SK-N-DZ (cell line): ENCODE measurements around the gene BCL7A.
"Not testable (repeated sequence)": the region's sequence is repeated elsewhere in the genome, so short reads cannot be mapped to it uniquely, and the experiment has no call there.

Experiments used
- DNase-seq: peaks from one replicate; pipeline ENCODE4 v3.0.0-alpha.2; 2015; ENCODE audit warnings: low spot score

BCL7A gene

GRCh38 chr12:122024132-122024785 lies 2.6 kb downstream of the BCL7A start:
- DNase-seq = no peak

- no peak for DNase-seq
These were observed 5.1 kb downstream of the BCL7A start for GRCh38 chr12:122026706-122027333.

GRCh38 chr12:122028165-122028904 lies 6.7 kb downstream of the BCL7A start:
- no peak for DNase-seq

GRCh38 chr12:122028905-122029560 lies 7.3 kb downstream of the BCL7A start:
- DNase-seq = no peak

- no peak for DNase-seq
These were observed 8.1 kb downstream of the BCL7A start for GRCh38 chr12:122029620-122030423.

- DNase-seq = no peak
These were observed 8.8 kb downstream of the BCL7A start for GRCh38 chr12:122030424-122031035.

- DNase-seq = peak; percentile 54
These were observed 9.9 kb downstream of the BCL7A start for GRCh38 chr12:122031342-122032216.

- no peak for DNase-seq
These were observed 10.9 kb downstream of the BCL7A start for GRCh38 chr12:122032580-122032979.

- DNase-seq = no peak
These were observed 13.6 kb downstream of the BCL7A start for GRCh38 chr12:122035292-122035691.

GRCh38 chr12:122036153-122036552 lies 14.5 kb downstream of the BCL7A start:
- DNase-seq = no peak

- DNase-seq = no peak
These were observed 19.1 kb downstream of the BCL7A start for GRCh38 chr12:122040579-122041386.

GRCh38 chr12:122041458-122041857 lies 19.8 kb downstream of the BCL7A start:
- DNase-seq = not testable (repeated sequence)

- DNase-seq = no peak
These were observed 21.2 kb downstream of the BCL7A start for GRCh38 chr12:122042910-122043309.

GRCh38 chr12:122043476-122043875 lies 21.8 kb downstream of the BCL7A start:
- no peak for DNase-seq

GRCh38 chr12:122045262-122045661 lies 23.6 kb downstream of the BCL7A start:
- DNase-seq = no peak

- DNase-seq = no peak
These were observed 24.5 kb downstream of the BCL7A start for GRCh38 chr12:122046145-122046544.

- no peak for DNase-seq
These were observed 26.5 kb downstream of the BCL7A start for GRCh38 chr12:122048151-122048550.

- no peak for DNase-seq
These were observed 28.1 kb downstream of the BCL7A start for GRCh38 chr12:122049827-122050226.

GRCh38 chr12:122050706-122051105 lies 29.0 kb downstream of the BCL7A start:
- no peak for DNase-seq
